ENCODE measurements around the gene WWOX. TPM values are rescaled to one million over a fixed set of nuclear protein-coding genes. Genes with fewer than 3 reads are reported as not detected.

WWOX gene
- polyA plus RNA-seq, 1 donor (not counting 4 experiments of a cell fraction or from before 2014, with no cell fraction given): 5.1 TPM

- no peak overlapping the region for H3K27ac ChIP-seq (ENCODE audit: control insufficient read depth, insufficient read depth, low read length)
- peaks cover under 1% of the 10 kb centered on the region for H3K27me3 ChIP-seq (ENCODE audit: control insufficient read depth, extremely low read depth, insufficient read depth, low read length)
- H3K9me3 ChIP-seq (ENCODE audit: control insufficient read depth, low read depth, low read length): no peaks in the 10 kb centered on the region
- no peak for DNase-seq (ENCODE audit: low read depth, low spot score)
- no peaks in the 10 kb centered on the region for H3K9me1 ChIP-seq (ENCODE audit: control insufficient read depth, extremely low read depth, insufficient read depth, low read length)
- H3K4me2 ChIP-seq (ENCODE audit: control insufficient read depth, extremely low read depth, insufficient read depth, low read depth, low read length): no peak overlapping the region
- no peak overlapping the region for H3K4me3 ChIP-seq (ENCODE audit: control insufficient read depth in 2 of 3, extremely low read depth in 1 of 3, insufficient read depth in 2 of 3, low read depth in 1 of 3, low read length in 3 of 3)
- no peak overlapping the region for H3K9ac ChIP-seq (ENCODE audit: control insufficient read depth, extremely low read depth, insufficient read depth, low read length)
- TF ChIP-seq, protein P1, sequence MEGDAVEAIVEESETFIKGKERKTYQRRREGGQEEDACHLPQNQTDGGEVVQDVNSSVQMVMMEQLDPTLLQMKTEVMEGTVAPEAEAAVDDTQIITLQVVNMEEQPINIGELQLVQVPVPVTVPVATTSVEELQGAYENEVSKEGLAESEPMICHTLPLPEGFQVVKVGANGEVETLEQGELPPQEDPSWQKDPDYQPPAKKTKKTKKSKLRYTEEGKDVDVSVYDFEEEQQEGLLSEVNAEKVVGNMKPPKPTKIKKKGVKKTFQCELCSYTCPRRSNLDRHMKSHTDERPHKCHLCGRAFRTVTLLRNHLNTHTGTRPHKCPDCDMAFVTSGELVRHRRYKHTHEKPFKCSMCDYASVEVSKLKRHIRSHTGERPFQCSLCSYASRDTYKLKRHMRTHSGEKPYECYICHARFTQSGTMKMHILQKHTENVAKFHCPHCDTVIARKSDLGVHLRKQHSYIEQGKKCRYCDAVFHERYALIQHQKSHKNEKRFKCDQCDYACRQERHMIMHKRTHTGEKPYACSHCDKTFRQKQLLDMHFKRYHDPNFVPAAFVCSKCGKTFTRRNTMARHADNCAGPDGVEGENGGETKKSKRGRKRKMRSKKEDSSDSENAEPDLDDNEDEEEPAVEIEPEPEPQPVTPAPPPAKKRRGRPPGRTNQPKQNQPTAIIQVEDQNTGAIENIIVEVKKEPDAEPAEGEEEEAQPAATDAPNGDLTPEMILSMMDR (optimal IDR thresholded peaks at IDR 0.05 in 1 of 3, IDR thresholded peaks at IDR 0.05 in 1 of 3, conservative IDR thresholded peaks at IDR 0.05 in 1 of 3; ENCODE audit: extremely low read depth in 1 of 3, insufficient read depth in 2 of 3, low read length in 3 of 3): no peak
- TF ChIP-seq EZH2 (IDR thresholded peaks at IDR 0.05; ENCODE audit: low read length): no peak
- FAIRE-seq: no peak
- H2AFZ ChIP-seq (ENCODE audit: control insufficient read depth, low read length): no peak overlapping the region
- no peaks in the 10 kb centered on the region for H4K20me1 ChIP-seq (ENCODE audit: control insufficient read depth, extremely low read depth, insufficient read depth, low read length)
- no peaks in the 10 kb centered on the region for H3K4me1 ChIP-seq (ENCODE audit: control insufficient read depth, extremely low read depth, insufficient read depth, low read length)
- dilution Hi-C loops (cut with MboI; ENCODE audit: extremely low pct_ligation_motif_present, low sequenced_read_pairs): no loop called here
- H3K79me2 ChIP-seq (ENCODE audit: control insufficient read depth, insufficient read depth, low read length): no peaks in the 10 kb centered on the region
- no peaks in the 10 kb centered on the region for H3K36me3 ChIP-seq (ENCODE audit: control insufficient read depth in 2 of 2, extremely low read depth in 1 of 2, insufficient read depth in 2 of 2, low read length in 2 of 2)
Measured at GRCh38 chr16:79127766-79128165, 1028.3 kb downstream of the WWOX start.

DNA sequence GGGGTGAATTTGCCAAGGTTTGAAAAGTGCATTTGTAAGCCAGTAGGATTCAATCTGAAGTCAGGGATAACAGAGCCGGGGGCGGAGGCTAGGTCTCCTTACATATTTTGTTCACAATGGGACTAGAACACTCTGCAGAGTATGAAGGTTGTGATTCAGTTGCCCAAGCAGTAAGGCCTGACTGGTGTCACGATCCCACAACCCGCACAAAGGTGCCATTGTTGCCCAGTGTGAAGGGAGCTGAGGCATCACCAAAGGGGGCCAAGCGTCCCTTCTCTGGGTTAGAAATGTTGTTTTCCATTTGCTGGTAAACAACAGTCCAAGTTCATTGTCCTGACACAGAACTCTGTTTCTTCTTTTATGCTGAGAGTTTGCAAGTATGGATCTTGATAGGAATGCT is 1029.3 kb downstream of the WWOX start:
- dilution Hi-C loops (cut with MboI; ENCODE audit: extremely low pct_ligation_motif_present, low sequenced_read_pairs): no loop called here
- H2AFZ ChIP-seq (ENCODE audit: control insufficient read depth, low read length): no peak overlapping the region
- no peaks in the 10 kb centered on the region for H4K20me1 ChIP-seq (ENCODE audit: control insufficient read depth, extremely low read depth, insufficient read depth, low read length)
- H3K4me2 ChIP-seq (ENCODE audit: control insufficient read depth, extremely low read depth, insufficient read depth, low read depth, low read length): no peak overlapping the region
- no peaks in the 10 kb centered on the region for H3K9me3 ChIP-seq (ENCODE audit: control insufficient read depth, low read depth, low read length)
- H3K9ac ChIP-seq (ENCODE audit: control insufficient read depth, extremely low read depth, insufficient read depth, low read length): no peak overlapping the region
- DNase-seq (ENCODE audit: low read depth, low spot score) (no peak), FAIRE-seq (no peak)
- H3K36me3 ChIP-seq (ENCODE audit: control insufficient read depth in 2 of 2, extremely low read depth in 1 of 2, insufficient read depth in 2 of 2, low read length in 2 of 2): no peaks in the 10 kb centered on the region
- H3K27me3 ChIP-seq (ENCODE audit: control insufficient read depth, extremely low read depth, insufficient read depth, low read length): no peaks in the 10 kb centered on the region
- no peaks in the 10 kb centered on the region for H3K79me2 ChIP-seq (ENCODE audit: control insufficient read depth, insufficient read depth, low read length)
- no peak overlapping the region for H3K27ac ChIP-seq (ENCODE audit: control insufficient read depth, insufficient read depth, low read length)
- no peaks in the 10 kb centered on the region for H3K9me1 ChIP-seq (ENCODE audit: control insufficient read depth, extremely low read depth, insufficient read depth, low read length)
- H3K4me3 ChIP-seq (ENCODE audit: control insufficient read depth in 2 of 3, extremely low read depth in 1 of 3, insufficient read depth in 2 of 3, low read depth in 1 of 3, low read length in 3 of 3): no peak overlapping the region
- H3K4me1 ChIP-seq (ENCODE audit: control insufficient read depth, extremely low read depth, insufficient read depth, low read length): no peaks in the 10 kb centered on the region
- TF ChIP-seq, protein P1 (optimal IDR thresholded peaks at IDR 0.05 in 1 of 3, IDR thresholded peaks at IDR 0.05 in 1 of 3, conservative IDR thresholded peaks at IDR 0.05 in 1 of 3; ENCODE audit: extremely low read depth in 1 of 3, insufficient read depth in 2 of 3, low read length in 3 of 3): no peak
- no peak for TF ChIP-seq EZH2 (IDR thresholded peaks at IDR 0.05; ENCODE audit: low read length)

All from keratinocyte (primary cell).